GM12878 (cell line): ENCODE data around the gene CHAMP1. TPM values are rescaled to one million over a fixed set of nuclear protein-coding genes. Genes with fewer than 3 reads are reported as not detected.
A peak's percentile ranks its signal among the peaks of the same experiment; 100 is the strongest.

Experiments
- ATAC-seq: fragments of 200-7000 bp; cut with Tn5 transposase; 3 replicates; pipeline ENCODE4 v1.9.1; 2020; ENCODE audit warnings: mild to moderate bottlenecking, moderate library complexity
- BruUV-seq: library from RNA; stranded (reverse); fragments of 400-500 nt; replicated peaks from 2 replicates; lab custom pipeline; 2021; lab: Mats Ljungman, UMichigan
- CTCF ChIA-PET: fragments of 300-600 bp; sonication (Branson Sonifier 250); formaldehyde crosslinking; extraction: SDS; loops from one replicate; lab custom pipeline; 2021; ENCODE audit warnings: inconsistent platforms; lab: Yijun Ruan, JAX
- POLR2A ChIA-PET: fragments of 350-600 bp; formaldehyde crosslinking; extraction: SDS; loops from one replicate; lab custom pipeline; 2021; ENCODE audit warnings: inconsistent platforms; lab: Charles Lee
- RAD21 ChIA-PET: fragments of 300-600 bp; sonication (Branson Sonifier 250); formaldehyde crosslinking; loops from one replicate; lab custom pipeline; 2023; ENCODE audit warnings: antibody characterized with exemption; ENCODE audit not compliant: unreplicated experiment; lab: Charles Lee
- SMC1A ChIA-PET: fragments of 300-600 bp; sonication (Branson Sonifier 250); formaldehyde crosslinking; loops from one replicate; lab custom pipeline; 2023; ENCODE audit not compliant: unreplicated experiment, uncharacterized antibody; lab: Charles Lee
- DNase-seq: peaks from one replicate; pipeline ENCODE4 v3.0.0-alpha.2; 2011; ENCODE audit warnings: low read depth, low spot score
- FAIRE-seq: peaks from 3 replicates; lab custom pipeline; 2011; peaks lifted over from hg19 to GRCh38; lab: Jason Lieb, UNC
- H2AFZ ChIP-seq: 2 replicates; pipeline ENCODE4 v1.6.0; 2011; ENCODE audit warnings: low read depth, low read length, control low read depth; ENCODE audit not compliant: control insufficient read depth
- H3K27ac ChIP-seq: 2 replicates; pipeline ENCODE4 v1.5.1; 2011; ENCODE audit warnings: control low read depth; ENCODE audit not compliant: control insufficient read depth, insufficient read depth
- H3K27me3 ChIP-seq, 2 experiments: replicated peaks in 1 of 2; 2 replicates each; pipeline versions ENCODE4 v1.6.0 to v1.6.1; 2011; ENCODE audit warnings: low read length in 1 of 2; ENCODE audit not compliant: control insufficient read depth in 2 of 2, insufficient read depth in 2 of 2
- H3K36me3 ChIP-seq, 2 experiments: 2 replicates each; pipeline ENCODE4 v1.5.1; 2011; ENCODE audit warnings: low read length in 1 of 2; ENCODE audit not compliant: control insufficient read depth in 2 of 2, insufficient read depth in 2 of 2
- H3K4me1 ChIP-seq: 2 replicates; pipeline ENCODE4 v1.6.1; 2011; ENCODE audit warnings: mild to moderate bottlenecking, low read length, moderate library complexity, mixed read lengths; ENCODE audit not compliant: control insufficient read depth, insufficient read depth
- H3K4me2 ChIP-seq: 2 replicates; pipeline ENCODE4 v1.6.0; 2011; ENCODE audit warnings: control low read depth; ENCODE audit not compliant: control insufficient read depth, insufficient read depth
- H3K4me3 ChIP-seq: fragments of 200-600 bp; sonication (generic); 2 replicates; pipeline ENCODE4 v1.5.1; 2016
- H3K79me2 ChIP-seq: 2 replicates; pipeline ENCODE4 v1.6.0; 2011; ENCODE audit warnings: low read length; ENCODE audit not compliant: control insufficient read depth, insufficient read depth
- H3K9ac ChIP-seq: 2 replicates; pipeline ENCODE4 v1.8.0; 2011; ENCODE audit warnings: low read length, control low read depth, mixed read lengths; ENCODE audit not compliant: control insufficient read depth, insufficient read depth
- H3K9me3 ChIP-seq: replicated peaks from 3 replicates; pipeline ENCODE4 v1.5.1; 2011; ENCODE audit warnings: mild to moderate bottlenecking, low read length; ENCODE audit not compliant: control insufficient read depth, insufficient read depth
- H4K20me1 ChIP-seq: 2 replicates; pipeline ENCODE4 v1.6.0; 2011; ENCODE audit not compliant: control insufficient read depth, insufficient read depth
- ATF7 ChIP-seq: fragments of 450-650 bp; IDR thresholded peaks from 2 replicates; pipeline ENCODE4 v1.6.1; 2016; ENCODE audit warnings: low read depth, mild to moderate bottlenecking
- BHLHE40 ChIP-seq, 2 experiments: fragments of 450-650 bp in 1 of 2; IDR thresholded peaks; 2 replicates each; pipeline ENCODE4 v1.6.1; 2011 to 2017; ENCODE audit warnings: low read depth in 2 of 2, borderline replicate concordance in 1 of 2, improper control_type of control experiment in 1 of 2, low read length in 1 of 2, mild to moderate bottlenecking in 1 of 2
- GABPA ChIP-seq: IDR thresholded peaks from 2 replicates; pipeline ENCODE4 v1.6.1; 2014; ENCODE audit warnings: antibody characterized with exemption, low read depth, mild to moderate bottlenecking, inconsistent platforms
- POU2F2 ChIP-seq: IDR thresholded peaks from 3 replicates; pipeline ENCODE4 v1.6.1; 2011; ENCODE audit warnings: low read depth, mild to moderate bottlenecking, low read length, borderline replicate concordance
- RELA ChIP-seq: fragments of 450-650 bp; IDR thresholded peaks from 2 replicates; pipeline ENCODE4 v1.8.0; 2014; ENCODE audit warnings: borderline replicate concordance; ENCODE audit not compliant: partially characterized antibody
- SREBF2 ChIP-seq: IDR thresholded peaks from 2 replicates; pipeline ENCODE4 v1.6.1; 2012; ENCODE audit warnings: mild to moderate bottlenecking, low read length
- YY1 ChIP-seq: IDR thresholded peaks from 2 replicates; pipeline ENCODE4 v1.6.1; 2011; ENCODE audit warnings: low read depth, mild to moderate bottlenecking, low read length
- ZNF622 ChIP-seq: fragments of 450-650 bp; IDR thresholded peaks from 2 replicates; pipeline ENCODE4 v1.6.1; 2017; ENCODE audit warnings: mild to moderate bottlenecking, inconsistent platforms
- WGBS: methylation state at CpG from one replicate; pipeline ENCODE4 v1.1.6; 2016; ENCODE audit warnings: low lambda C conversion rate; ENCODE audit not compliant: insufficient replicate concordance, insufficient coverage; ENCODE audit errors: missing lambda C conversion rate; 5-methylcytosine and 5-hydroxymethylcytosine counted together
- in situ Hi-C: fragments of 300-500 bp; cut with MboI; formaldehyde crosslinking; loops from 9 replicates; pipeline ENCODE4 v1.14.3; 2018; ENCODE audit warnings: mixed read lengths
- intact Hi-C: fragments of 100-400 bp; cut with micrococcal nuclease; formaldehyde crosslinking; loops from one replicate; pipeline ENCODE4 v1.14.2; 2022; ENCODE audit not compliant: unreplicated experiment
- polyA plus RNA-seq, 11 experiments: library from polyadenylated mRNA; depleted of rRNA in 4 of 11; unstranded in 6 of 11; stranded (reverse) in 5 of 11; fragments of >200 nt; fragmentation: Nextera tagmentation in 4 of 11; fragmentation: Illumina TruSeq in 1 of 11; extraction: Ambion mirVana in 4 of 11; extraction: Trizol in 1 of 11; gene quantifications; 1 replicate in 1 of 11; 2 replicates in 10 of 11; pipeline versions ENCODE4 v1.2.1 to v1.2.3, GENCODE V29; 2011 to 2016; ENCODE audit warnings: inconsistent platforms in 2 of 11, missing spikeins in 2 of 11, low read depth in 1 of 11
- total RNA-seq, 4 experiments: library from RNA; depleted of rRNA in 3 of 4; stranded (reverse); fragments of >200 nt in 3 of 4; fragmentation: Illumina TruSeq in 1 of 4; extraction: Trizol in 1 of 4; gene quantifications; 2 replicates each; pipeline versions ENCODE4 v1.2.1 to v1.2.3, GENCODE V29; 2013 to 2021
- TF ChIP-seq, protein P1 (sequence below): fragments of 450-650 bp; IDR thresholded peaks from 2 replicates; pipeline ENCODE4 v1.6.1; 2016; ENCODE audit warnings: mild to moderate bottlenecking
- TF ChIP-seq, protein P2 (sequence below): fragments of 450-650 bp; IDR thresholded peaks from 2 replicates; pipeline ENCODE4 v1.6.1; 2017; ENCODE audit warnings: mild to moderate bottlenecking, moderate library complexity
- TF ChIP-seq, protein P3 (sequence below): fragments of 450-650 bp; IDR thresholded peaks from 2 replicates; pipeline ENCODE4 v1.6.1; 2016; ENCODE audit warnings: mild to moderate bottlenecking
- TF ChIP-seq, protein P4 (sequence below): fragments of 450-650 bp; IDR thresholded peaks from 2 replicates; pipeline ENCODE4 v1.6.1; 2017; ENCODE audit warnings: mild to moderate bottlenecking, low read depth, inconsistent platforms; ENCODE audit not compliant: poor library complexity, severe bottlenecking

The CHAMP1 gene
- total and polyA plus RNA-seq, 10 of the 15 experiments (the other 5 are each of a cell fraction or from before 2014, with no cell fraction given), result 1.1 to 54.8 (median 23.9) TPM

DNA sequence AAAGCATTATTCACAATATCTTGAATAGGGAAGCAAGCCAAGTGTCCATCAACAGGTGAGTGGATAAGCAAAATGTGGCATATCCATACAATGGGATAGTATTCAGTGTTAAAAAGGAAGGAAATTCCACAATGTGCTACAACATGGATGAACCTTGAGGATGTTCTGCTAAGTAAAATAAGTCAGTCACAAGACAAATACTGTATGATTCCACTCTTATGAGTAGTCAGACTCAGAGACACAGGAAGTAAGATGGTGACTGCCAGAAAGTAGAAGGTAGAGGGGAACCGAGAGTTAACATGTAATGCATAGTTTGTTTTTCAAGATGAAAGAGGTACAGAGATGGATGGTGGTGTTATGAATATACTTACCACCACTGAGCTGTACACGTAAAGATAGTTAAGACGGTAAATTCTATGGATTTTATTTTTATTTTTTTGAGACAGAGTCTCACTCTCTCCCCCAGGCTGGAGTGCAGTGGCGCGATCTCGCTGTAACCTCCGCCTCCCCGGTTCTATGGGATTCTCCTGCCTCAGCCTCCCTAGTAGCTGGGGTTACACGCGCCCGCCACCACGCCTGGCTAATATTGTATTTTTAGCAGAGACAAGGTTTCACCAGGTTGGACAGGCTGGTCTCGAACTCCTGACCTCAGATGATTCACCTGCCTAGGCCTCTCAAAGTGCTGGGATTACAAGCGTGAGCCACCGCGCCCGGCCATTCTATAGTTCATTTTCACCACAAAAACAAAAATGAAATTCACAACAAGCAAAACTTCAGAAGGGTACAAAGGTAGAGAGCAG lies 1.0 kb upstream of the CHAMP1 start:
- H3K9ac ChIP-seq, result peak overlapping the region; percentile 73
- POLR2A ChIA-PET, result interaction anchor here (0.6 to 4.2 kb wide), 6 partner anchors 12 to 33 kb away, joined by 3 to 39 read pairs (median 4); partner anchors contain the start of gene UPF3A
- no TSS peak for BruUV-seq
- TF ChIP-seq ZNF622, result no peak
- no peak for TF ChIP-seq SREBF2
- TF ChIP-seq, protein P1, sequence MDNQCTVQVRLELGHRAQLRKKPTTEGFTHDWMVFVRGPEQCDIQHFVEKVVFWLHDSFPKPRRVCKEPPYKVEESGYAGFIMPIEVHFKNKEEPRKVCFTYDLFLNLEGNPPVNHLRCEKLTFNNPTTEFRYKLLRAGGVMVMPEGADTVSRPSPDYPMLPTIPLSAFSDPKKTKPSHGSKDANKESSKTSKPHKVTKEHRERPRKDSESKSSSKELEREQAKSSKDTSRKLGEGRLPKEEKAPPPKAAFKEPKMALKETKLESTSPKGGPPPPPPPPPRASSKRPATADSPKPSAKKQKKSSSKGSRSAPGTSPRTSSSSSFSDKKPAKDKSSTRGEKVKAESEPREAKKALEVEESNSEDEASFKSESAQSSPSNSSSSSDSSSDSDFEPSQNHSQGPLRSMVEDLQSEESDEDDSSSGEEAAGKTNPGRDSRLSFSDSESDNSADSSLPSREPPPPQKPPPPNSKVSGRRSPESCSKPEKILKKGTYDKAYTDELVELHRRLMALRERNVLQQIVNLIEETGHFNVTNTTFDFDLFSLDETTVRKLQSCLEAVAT, result peak; percentile 83
- TF ChIP-seq ATF7, result peak; percentile 98
- TF ChIP-seq GABPA, result peak; percentile 37
- peak; percentile 70; the same call in 1 of the 2 replicates for TF ChIP-seq YY1
- TF ChIP-seq, protein P2, sequence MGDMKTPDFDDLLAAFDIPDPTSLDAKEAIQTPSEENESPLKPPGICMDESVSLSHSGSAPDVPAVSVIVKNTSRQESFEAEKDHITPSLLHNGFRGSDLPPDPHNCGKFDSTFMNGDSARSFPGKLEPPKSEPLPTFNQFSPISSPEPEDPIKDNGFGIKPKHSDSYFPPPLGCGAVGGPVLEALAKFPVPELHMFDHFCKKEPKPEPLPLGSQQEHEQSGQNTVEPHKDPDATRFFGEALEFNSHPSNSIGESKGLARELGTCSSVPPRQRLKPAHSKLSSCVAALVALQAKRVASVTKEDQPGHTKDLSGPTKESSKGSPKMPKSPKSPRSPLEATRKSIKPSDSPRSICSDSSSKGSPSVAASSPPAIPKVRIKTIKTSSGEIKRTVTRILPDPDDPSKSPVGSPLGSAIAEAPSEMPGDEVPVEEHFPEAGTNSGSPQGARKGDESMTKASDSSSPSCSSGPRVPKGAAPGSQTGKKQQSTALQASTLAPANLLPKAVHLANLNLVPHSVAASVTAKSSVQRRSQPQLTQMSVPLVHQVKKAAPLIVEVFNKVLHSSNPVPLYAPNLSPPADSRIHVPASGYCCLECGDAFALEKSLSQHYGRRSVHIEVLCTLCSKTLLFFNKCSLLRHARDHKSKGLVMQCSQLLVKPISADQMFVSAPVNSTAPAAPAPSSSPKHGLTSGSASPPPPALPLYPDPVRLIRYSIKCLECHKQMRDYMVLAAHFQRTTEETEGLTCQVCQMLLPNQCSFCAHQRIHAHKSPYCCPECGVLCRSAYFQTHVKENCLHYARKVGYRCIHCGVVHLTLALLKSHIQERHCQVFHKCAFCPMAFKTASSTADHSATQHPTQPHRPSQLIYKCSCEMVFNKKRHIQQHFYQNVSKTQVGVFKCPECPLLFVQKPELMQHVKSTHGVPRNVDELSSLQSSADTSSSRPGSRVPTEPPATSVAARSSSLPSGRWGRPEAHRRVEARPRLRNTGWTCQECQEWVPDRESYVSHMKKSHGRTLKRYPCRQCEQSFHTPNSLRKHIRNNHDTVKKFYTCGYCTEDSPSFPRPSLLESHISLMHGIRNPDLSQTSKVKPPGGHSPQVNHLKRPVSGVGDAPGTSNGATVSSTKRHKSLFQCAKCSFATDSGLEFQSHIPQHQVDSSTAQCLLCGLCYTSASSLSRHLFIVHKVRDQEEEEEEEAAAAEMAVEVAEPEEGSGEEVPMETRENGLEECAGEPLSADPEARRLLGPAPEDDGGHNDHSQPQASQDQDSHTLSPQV, result 0 out of 2 replicates have a peak, but pooled peaks have one; percentile 9
- TF ChIP-seq, protein P3, sequence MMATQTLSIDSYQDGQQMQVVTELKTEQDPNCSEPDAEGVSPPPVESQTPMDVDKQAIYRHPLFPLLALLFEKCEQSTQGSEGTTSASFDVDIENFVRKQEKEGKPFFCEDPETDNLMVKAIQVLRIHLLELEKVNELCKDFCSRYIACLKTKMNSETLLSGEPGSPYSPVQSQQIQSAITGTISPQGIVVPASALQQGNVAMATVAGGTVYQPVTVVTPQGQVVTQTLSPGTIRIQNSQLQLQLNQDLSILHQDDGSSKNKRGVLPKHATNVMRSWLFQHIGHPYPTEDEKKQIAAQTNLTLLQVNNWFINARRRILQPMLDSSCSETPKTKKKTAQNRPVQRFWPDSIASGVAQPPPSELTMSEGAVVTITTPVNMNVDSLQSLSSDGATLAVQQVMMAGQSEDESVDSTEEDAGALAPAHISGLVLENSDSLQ, result peak; percentile 71
- peak; percentile 72 to 76 for TF ChIP-seq BHLHE40 (IDR thresholded peaks at IDR 0.05; ENCODE audit: borderline replicate concordance in 1 of 2, low read depth in 2 of 2, low read length in 1 of 2)
- TF ChIP-seq, protein P4, sequence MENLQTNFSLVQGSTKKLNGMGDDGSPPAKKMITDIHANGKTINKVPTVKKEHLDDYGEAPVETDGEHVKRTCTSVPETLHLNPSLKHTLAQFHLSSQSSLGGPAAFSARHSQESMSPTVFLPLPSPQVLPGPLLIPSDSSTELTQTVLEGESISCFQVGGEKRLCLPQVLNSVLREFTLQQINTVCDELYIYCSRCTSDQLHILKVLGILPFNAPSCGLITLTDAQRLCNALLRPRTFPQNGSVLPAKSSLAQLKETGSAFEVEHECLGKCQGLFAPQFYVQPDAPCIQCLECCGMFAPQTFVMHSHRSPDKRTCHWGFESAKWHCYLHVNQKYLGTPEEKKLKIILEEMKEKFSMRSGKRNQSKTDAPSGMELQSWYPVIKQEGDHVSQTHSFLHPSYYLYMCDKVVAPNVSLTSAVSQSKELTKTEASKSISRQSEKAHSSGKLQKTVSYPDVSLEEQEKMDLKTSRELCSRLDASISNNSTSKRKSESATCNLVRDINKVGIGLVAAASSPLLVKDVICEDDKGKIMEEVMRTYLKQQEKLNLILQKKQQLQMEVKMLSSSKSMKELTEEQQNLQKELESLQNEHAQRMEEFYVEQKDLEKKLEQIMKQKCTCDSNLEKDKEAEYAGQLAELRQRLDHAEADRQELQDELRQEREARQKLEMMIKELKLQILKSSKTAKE, result peak; percentile 65
- peak; percentile 49; the same call in 2 of the 3 replicates for TF ChIP-seq POU2F2
- TF ChIP-seq RELA, result no peak

More for the DNA sequence above, 1.0 kb upstream of the CHAMP1 start:
- Histone ChIP-seq H3K4me1 (peaks cover 5% of the 10 kb centered on the region; the same call in 1 of the 2 replicates), H3K27me3 (no peaks in the 10 kb centered on the region), H3K9me3 (no peaks in the 10 kb centered on the region), H3K79me2 (peaks cover 45% of the 10 kb centered on the region), H3K36me3 (no peaks in the 10 kb centered on the region; a peak in 1 of 4 replicates), H3K4me3 (peak overlapping the region; percentile 75), H3K27ac (peak overlapping the region; percentile 73), H2AFZ (peak overlapping the region; percentile 81), H4K20me1 (0 out of 2 replicates have a peak, but pooled peaks cover 2% of the 10 kb centered on the region), H3K4me2 (peak overlapping the region; percentile 75)
- RAD21 ChIA-PET, result interaction anchor here (0.6 to 4.3 kb wide), 6 partner anchors 16 to 824 kb away, joined by 3 to 24 read pairs (median 4); partner anchors contain the start of gene UPF3A
- intact Hi-C loops (loop anchor here (1.0 kb wide), 1 partner anchor 32 kb away; the partner anchor contains the start of gene UPF3A), in situ Hi-C loops (no loop called here)
- 0% methylated on average over 17 of the region's 17 CpGs for WGBS
- peak; percentile 73 for ATAC-seq
- DNase-seq, result peak; percentile 63
- SMC1A ChIA-PET, result interaction anchor here (0.9 to 3.8 kb wide), 6 partner anchors 13 to 246 kb away, joined by 3 to 27 read pairs (median 4); partner anchors contain the start of gene UPF3A
- FAIRE-seq, result peak; percentile 95
- CTCF ChIA-PET, result interaction anchor here (1.4 to 2.5 kb wide), 4 partner anchors 21 to 33 kb away, joined by 5 to 9 read pairs (median 6); partner anchors contain the start of gene UPF3A
